OCI-LY7 (cell line): ENCODE results near the gene SLC25A3.

Source experiments
- CTCF ChIP-seq: fragments of 200-600 bp; sonication (generic); conservative IDR thresholded peaks from 2 replicates; pipeline ENCODE4 v1.5.1; 2014; ENCODE audit warnings: mild to moderate bottlenecking, antibody characterized with exemption, low read length, moderate library complexity, mixed read lengths
- EZH2phosphoT487 ChIP-seq: fragments of 200-600 bp; sonication (generic); IDR thresholded peaks from 2 replicates; pipeline ENCODE4 v1.6.1; 2018; ENCODE audit warnings: low read depth, borderline replicate concordance, mild to moderate bottlenecking, mixed run types, antibody characterized with exemption, low read length, moderate library complexity, mixed read lengths

- TF ChIP-seq CTCF (no peak), EZH2phosphoT487 (no peak)
Observed at GRCh38 chr12:98601924-98602323, 8.4 kb downstream of the SLC25A3 start.
